T-helper 9 cell (primary cell): ENCODE measurements around the gene ENO4.

Experiments
- DNase-seq: peaks from one replicate; pipeline ENCODE4 v3.0.0-alpha.2; 2020

Gene ENO4

GRCh38 chr10:116918583-116918982 lies 69.3 kb downstream of the ENO4 start:
- DNase-seq = no peak

- no peak for DNase-seq
Observed at GRCh38 chr10:116919164-116919563, 69.9 kb downstream of the ENO4 start.

GRCh38 chr10:116919706-116920105 lies 70.4 kb downstream of the ENO4 start:
- DNase-seq = no peak

DNA sequence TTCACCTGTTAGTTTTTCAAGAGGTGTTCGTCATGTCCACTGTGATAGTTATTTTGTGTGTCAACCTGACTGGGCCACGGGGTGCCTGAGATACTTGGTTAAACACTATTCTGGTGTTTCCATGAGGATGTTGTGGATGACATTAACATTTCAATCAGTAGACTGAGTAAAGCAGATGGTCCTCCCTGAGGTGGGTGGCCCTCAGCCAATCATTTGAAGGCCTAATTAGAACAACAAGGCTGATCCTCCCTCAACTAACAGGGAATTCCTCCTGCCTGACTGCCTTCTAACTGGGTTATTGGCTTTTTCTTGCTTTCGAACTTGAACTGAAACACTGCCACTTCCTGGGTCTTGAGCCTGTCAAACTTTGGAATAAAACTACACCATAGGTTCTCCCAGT lies 75.8 kb downstream of the ENO4 start:
- DNase-seq = no peak

- DNase-seq = no peak
Observed at GRCh38 chr10:116926426-116926825, 77.1 kb downstream of the ENO4 start.

DNA sequence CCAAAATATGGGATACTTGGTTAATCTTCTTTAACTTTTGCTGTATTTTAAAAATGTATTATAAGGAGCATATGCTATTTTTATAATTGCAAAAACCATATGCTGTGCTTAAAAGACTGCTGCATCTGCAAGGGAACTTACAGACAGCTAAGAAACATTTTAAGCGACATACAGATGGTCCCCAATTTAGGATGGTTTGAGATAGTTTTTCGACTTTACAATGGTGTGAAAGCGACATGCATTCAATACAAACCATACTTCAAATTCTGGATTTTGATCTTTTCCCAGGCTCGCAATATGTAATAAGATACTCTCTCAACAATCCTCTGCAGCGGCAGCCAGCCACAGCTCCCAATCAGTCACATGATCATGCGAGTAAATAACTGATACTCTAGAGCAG lies 82.5 kb downstream of the ENO4 start:
- no peak for DNase-seq
